GM19395 (cell line): ENCODE measurements around the gene KCNK15.

Source experiments
- ATAC-seq: cut with Tn5 transposase; IDR thresholded peaks from one replicate; pipeline ENCODE4 v1.9.1; 2021; ENCODE audit warnings: mild to moderate bottlenecking, moderate library complexity; ENCODE audit not compliant: unreplicated experiment

The KCNK15 gene

GRCh38 chr20:44787299-44787698 lies 41.6 kb downstream of the KCNK15 start:
- ATAC-seq: no peak

- ATAC-seq: no peak
These were observed 43.2 kb downstream of the KCNK15 start for GRCh38 chr20:44788706-44789456.

DNA sequence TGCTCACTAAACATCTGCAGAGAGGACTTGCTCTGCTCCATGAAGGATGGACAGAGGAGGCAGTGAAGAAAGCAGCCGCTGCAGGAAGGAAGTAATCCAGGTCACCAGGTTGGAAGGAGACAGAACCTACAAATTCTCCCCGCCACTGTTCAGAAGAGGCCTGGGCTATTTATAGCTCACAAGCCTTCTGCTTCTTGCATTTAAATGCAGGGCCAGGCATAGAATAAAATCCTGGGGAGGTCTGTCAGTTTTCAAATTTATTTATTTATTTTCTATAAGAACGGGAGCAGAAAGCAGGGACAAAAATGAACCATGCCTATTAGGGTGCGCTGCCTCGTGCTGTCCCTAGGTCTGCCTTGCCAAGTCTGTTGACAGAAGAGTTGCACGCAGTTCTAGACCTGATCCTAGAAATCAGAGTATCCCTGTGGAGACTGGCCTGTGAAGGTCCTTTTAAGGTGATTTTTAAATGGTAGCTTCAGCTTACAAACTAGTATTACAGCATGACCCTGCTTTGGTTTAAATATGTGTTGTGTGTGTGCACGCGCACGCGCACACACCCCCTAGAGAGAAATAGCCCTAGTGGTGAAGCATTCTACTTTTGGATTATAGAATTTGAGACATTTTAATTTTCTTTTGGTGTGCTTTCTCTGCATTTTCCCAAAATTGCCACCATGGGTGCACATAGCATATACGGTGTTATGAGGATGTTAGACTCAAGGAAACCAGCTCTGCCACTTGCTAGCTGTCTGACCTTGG lies 45.2 kb downstream of the KCNK15 start:
- no peak for ATAC-seq

DNA sequence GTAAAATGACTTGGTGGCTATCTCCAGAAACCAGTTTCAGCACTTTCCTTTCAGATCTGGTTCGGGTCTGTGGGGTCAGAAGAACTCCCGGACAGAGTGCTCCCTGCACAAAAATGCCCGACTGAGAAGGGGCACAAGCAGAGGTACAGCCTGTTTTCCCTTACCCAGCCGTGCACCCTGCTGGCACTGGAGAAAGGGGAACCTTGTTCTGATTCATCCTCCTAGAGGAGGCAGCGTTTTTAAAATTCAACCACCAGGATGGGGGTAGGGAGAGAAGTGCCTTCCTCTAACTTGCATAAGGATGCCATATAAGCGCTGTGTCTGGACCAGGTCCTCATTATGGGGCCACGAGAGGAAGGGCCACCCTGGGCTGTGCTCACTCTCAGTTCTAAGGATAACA lies 47.1 kb downstream of the KCNK15 start:
- ATAC-seq: no peak

GRCh38 chr20:44795836-44796235 lies 50.2 kb downstream of the KCNK15 start:
- ATAC-seq: no peak

DNA sequence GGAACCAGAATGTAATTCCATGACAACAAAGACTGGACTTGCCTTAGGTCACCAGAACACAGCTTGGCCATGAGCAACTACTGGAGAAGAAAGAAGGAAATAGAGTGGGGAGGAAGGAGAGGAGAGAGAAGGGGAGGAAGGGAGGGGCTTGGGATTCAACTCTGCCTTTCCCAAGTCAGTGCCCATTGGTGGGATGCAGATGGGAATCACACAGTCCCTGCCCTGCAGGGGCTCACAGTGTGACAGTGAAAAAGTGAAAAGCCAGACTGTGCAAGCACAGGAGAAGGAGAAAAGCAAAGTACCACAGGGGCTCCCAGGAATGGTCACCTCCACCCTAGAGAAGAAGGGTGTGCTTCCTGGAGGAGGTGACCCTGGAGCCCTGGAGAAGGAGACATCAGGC lies 50.6 kb downstream of the KCNK15 start:
- ATAC-seq: no peak

GRCh38 chr20:44796758-44797457 lies 51.2 kb downstream of the KCNK15 start:
- ATAC-seq: no peak

DNA sequence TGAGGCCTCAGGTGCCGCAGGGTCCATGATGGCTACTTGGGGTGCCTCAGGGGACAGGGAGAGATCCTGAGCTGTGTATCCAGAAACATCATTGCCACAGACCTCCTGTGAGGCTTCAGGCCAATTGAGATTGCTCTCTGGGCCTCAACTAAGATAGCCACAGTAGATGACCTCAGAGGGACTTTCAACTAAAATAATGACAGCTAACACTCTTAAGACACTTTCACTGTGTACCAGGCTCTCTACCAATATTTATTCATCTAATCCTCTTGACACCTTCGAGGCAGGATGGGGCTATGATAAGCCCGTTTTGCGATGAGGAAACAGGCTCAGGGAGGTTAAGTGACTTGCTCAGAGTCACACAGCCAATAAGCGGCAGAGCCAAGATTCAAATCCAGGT lies 54.0 kb downstream of the KCNK15 start:
- no peak for ATAC-seq

GRCh38 chr20:44800391-44801046 lies 54.9 kb downstream of the KCNK15 start:
- no peak for ATAC-seq
